Measurements from ENCODE around the gene FAM228B. TPM values are rescaled to one million over a fixed set of nuclear protein-coding genes. Genes with fewer than 3 reads are reported as not detected.

Gene FAM228B
- total and polyA plus RNA-seq, 9 of the 15 experiments (the other 6 are each of a cell fraction or from before 2014, with no cell fraction given), result 1.1 to 3.7 (median 2.6) TPM

GRCh38 chr2:24083567-24084385 is 39.5 kb upstream of the FAM228B start (continued):
- TF ChIP-seq PCBP2 (IDR thresholded peaks at IDR 0.05; ENCODE audit: low read depth, low read length, poor library complexity, severe bottlenecking) (no peak), NELFE (IDR thresholded peaks at IDR 0.05; ENCODE audit: insufficient read depth, insufficient read length) (no peak), MYC (IDR thresholded peaks at IDR 0.05; ENCODE audit: low read depth, low read length) (peak; percentile 52), MYC (CRISPR knock-in tag; IDR thresholded peaks at IDR 0.05; ENCODE audit: borderline replicate concordance, low read depth) (0 out of 2 replicates have a peak, but pooled peaks have one; percentile 46), SMARCA4 (IDR thresholded peaks at IDR 0.05) (peak; percentile 26; the same call in 1 of the 2 replicates), SMC3 (conservative IDR thresholded peaks at IDR 0.05; ENCODE audit: insufficient read depth, low read depth, low read length) (peak; percentile 18; the same call in 1 of the 2 replicates), PURB (CRISPR knock-in tag; IDR thresholded peaks at IDR 0.05; ENCODE audit: low read depth) (0 out of 2 replicates have a peak, but pooled peaks have one; percentile 72), NCOR1 (IDR thresholded peaks at IDR 0.05) (0 out of 2 replicates have a peak, but pooled peaks have one; percentile 23), KDM1A (IDR thresholded peaks at IDR 0.05) (peak; percentile 80 to 89), XRCC3 (IDR thresholded peaks at IDR 0.05) (no peak), SNIP1 (IDR thresholded peaks at IDR 0.05; ENCODE audit: low read depth) (no peak), KLF13 (tag; IDR thresholded peaks at IDR 0.05; ENCODE audit: borderline replicate concordance, low read depth) (0 out of 2 replicates have a peak, but pooled peaks have one; percentile 15), PATZ1 (CRISPR knock-in tag; IDR thresholded peaks at IDR 0.05; ENCODE audit: borderline replicate concordance) (no peak), SAFB (IDR thresholded peaks at IDR 0.05; ENCODE audit: borderline replicate concordance, low read depth, low read length) (no peak), ZFP36 (IDR thresholded peaks at IDR 0.05; ENCODE audit: low read depth, low read length, partially characterized antibody) (no peak), ZNF561 (CRISPR knock-in tag; conservative IDR thresholded peaks at IDR 0.05) (no peak), ZNF212 (CRISPR knock-in tag; IDR thresholded peaks at IDR 0.05) (no peak), NFIC (IDR thresholded peaks at IDR 0.05) (no peak; the same call in 1 of the 2 replicates), ZNF766 (CRISPR knock-in tag; conservative IDR thresholded peaks at IDR 0.05) (peak; percentile 45; the same call in 1 of the 2 replicates), NONO (IDR thresholded peaks at IDR 0.05; ENCODE audit: low read depth in 2 of 2, low read length in 1 of 2) (no peak), MTF1 (CRISPR knock-in tag; IDR thresholded peaks at IDR 0.05; ENCODE audit: borderline replicate concordance) (no peak), MYNN (IDR thresholded peaks at IDR 0.05) (0 out of 2 replicates have a peak, but pooled peaks have one; percentile 50), MYNN (CRISPR knock-in tag; IDR thresholded peaks at IDR 0.05) (no peak), MEF2A (IDR thresholded peaks at IDR 0.05; ENCODE audit: control insufficient read depth, low read depth, low read length) (no peak), ZNF780A (CRISPR knock-in tag; IDR thresholded peaks at IDR 0.05) (no peak)
